RPMI7951 (cell line): ENCODE results near the gene IMMP2L. TPM values are rescaled to one million over a fixed set of nuclear protein-coding genes. Genes with fewer than 3 reads are reported as not detected.
"Not testable (repeated sequence)": the region's sequence is repeated elsewhere in the genome, so short reads cannot be mapped to it uniquely, and the experiment has no call there.

Experiments
- DNase-seq: peaks from one replicate; pipeline ENCODE4 v3.0.0-alpha.2; 2012; ENCODE audit warnings: low read depth
- total RNA-seq: library from RNA; depleted of rRNA; stranded (reverse); fragments of >200 nt; shearing (Covaris generic); gene quantifications from 2 replicates; pipeline ENCODE4 v1.2.3, GENCODE V29; 2014

The IMMP2L gene
- total RNA-seq, 1 experiment from 2014 or later: 10.5 TPM

- DNase-seq: no peak
These were observed 829.1 kb downstream of the IMMP2L start for GRCh38 chr7:110733221-110733620.

DNA sequence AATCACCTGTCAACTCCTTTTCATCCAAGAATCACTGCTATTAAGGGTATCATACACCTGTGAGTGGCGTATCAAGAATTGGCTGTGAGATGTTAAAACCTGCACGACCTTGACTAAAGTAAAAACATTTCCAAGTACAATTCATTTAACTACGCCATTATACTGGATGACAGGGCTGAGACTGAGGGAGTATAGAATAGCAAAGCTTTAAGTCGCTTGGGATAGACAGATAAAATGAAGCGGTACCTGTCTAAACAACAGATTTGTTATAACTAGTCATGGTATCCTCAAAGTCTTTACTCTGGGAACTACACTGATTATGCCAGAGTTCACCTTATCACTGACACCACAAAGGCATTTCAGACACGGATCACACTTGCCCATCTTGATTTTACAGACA is 837.5 kb downstream of the IMMP2L start:
- DNase-seq: no peak

DNA sequence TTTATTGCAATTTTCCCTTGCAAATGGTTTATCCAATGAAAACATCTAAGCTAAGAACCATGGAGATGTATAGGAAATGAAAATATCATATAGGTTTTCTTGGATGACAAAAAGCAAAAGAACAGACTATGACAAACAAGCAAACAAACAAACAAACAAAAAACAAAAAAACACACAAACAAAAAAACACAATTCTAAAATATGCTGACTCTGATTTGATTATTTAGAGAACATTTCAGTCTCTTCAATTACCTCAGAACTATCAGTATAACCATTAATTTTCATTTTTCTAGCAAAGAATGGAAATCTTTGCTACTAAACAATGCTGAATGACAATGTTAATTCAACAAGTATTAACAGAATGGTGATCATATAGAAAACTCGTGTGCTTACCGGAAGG is 840.9 kb downstream of the IMMP2L start:
- DNase-seq: no peak

- no peak for DNase-seq
These were observed 841.7 kb downstream of the IMMP2L start for GRCh38 chr7:110720626-110721025.

DNA sequence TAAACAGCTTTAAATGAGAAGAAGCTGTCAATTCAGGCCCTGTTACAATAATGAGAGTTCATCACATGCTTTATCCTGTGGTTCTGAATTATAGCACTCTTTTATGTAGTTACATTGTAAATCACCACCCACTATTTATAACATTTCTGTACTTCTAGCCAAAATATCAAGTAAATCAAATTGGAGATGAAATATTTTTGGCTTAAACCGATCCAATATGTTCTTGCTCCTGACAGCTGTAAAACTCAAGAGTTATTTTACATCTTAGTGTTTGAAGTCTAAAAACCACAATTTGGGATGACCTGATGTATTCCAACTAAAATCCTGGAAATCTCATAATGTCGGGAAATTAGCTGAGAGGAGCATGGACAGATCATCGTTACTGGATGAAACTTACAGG is 842.6 kb downstream of the IMMP2L start:
- no peak for DNase-seq

GRCh38 chr7:110718503-110719205 is 843.6 kb downstream of the IMMP2L start:
- DNase-seq: no peak

- no peak for DNase-seq
These were observed 858.1 kb downstream of the IMMP2L start for GRCh38 chr7:110704225-110704624.

GRCh38 chr7:110698576-110698975 is 863.7 kb downstream of the IMMP2L start:
- no peak for DNase-seq

- no peak for DNase-seq
These were observed 868.9 kb downstream of the IMMP2L start for GRCh38 chr7:110693344-110693743.

GRCh38 chr7:110688908-110689307 is 873.4 kb downstream of the IMMP2L start:
- no peak for DNase-seq

- no peak for DNase-seq
These were observed 876.4 kb downstream of the IMMP2L start for GRCh38 chr7:110685899-110686298.

GRCh38 chr7:110681941-110682340 is 880.4 kb downstream of the IMMP2L start:
- no peak for DNase-seq

DNA sequence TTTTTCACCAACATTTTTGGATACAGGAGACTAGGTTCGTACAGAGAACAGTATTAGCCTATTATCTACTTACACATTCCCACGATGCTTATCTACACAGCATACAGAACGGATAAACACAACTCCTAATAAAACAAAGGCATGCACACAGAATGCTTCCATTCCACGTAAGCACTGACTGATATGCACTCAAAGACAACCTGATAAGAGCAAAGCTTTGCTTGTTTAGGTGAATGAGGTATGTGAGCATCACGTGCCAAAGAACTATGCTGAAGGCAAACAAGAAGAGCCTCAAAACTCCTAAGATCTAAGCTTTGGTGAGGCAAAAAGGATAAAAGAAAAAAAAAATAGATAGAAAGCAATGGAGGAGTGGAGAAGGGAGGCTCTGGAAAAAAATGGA is 884.9 kb downstream of the IMMP2L start:
- no peak for DNase-seq

- DNase-seq: no peak
These were observed 885.5 kb downstream of the IMMP2L start for GRCh38 chr7:110676785-110677184.

DNA sequence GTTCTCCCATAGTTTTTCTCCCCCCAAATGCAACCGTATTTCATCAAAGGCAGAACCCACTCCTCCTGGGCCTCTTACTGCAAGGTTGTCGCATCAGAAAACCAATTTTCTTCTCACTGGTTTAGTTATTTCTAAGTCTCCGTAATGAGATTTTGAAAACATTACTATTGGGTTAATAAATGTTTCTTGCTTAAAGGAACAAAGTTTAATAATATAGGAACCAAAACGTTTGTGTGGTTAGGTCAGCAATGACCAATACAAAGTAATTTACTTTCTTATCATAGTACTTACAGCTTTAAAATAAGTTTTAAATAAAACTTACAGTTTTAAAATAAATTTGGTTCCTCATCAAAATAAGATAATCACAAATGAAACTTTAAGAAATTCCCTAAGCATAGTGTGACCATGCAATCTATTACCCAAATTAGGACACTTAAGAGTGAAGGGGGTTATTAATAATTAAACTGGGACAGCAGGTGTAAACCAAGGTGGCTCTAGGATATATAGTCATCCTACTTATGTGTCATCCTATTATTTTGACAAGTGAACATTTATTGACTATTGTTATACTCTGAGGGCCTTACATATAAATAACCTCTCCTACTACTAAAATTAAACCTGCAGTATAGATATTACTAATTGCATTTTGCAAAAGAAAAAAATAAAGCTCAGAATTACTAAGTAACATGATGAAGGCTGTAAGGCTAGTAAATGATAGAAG is 886.7 kb downstream of the IMMP2L start:
- no peak for DNase-seq

- no peak for DNase-seq
These were observed 889.1 kb downstream of the IMMP2L start for GRCh38 chr7:110673148-110673547.

- no peak for DNase-seq
These were observed 892.9 kb downstream of the IMMP2L start for GRCh38 chr7:110669410-110669809.

DNA sequence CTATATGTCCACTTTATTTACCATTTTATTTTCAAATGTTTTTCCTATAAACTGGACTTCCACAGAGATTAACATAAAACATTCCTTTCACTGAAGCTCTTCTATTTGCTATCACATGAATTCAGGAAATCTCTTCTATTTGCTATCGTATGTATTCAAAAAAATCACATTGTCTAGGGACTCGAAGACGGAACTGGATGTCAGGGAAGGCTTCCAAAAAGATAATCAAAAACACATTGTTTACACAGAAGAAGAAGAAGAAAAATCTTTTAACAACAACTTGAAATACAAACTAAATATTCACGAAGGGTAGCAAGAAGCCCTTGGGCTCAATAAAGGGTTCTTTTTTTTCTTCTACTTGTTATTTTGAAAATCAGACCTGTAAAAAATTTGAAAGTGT is 897.5 kb downstream of the IMMP2L start:
- DNase-seq: no peak

DNA sequence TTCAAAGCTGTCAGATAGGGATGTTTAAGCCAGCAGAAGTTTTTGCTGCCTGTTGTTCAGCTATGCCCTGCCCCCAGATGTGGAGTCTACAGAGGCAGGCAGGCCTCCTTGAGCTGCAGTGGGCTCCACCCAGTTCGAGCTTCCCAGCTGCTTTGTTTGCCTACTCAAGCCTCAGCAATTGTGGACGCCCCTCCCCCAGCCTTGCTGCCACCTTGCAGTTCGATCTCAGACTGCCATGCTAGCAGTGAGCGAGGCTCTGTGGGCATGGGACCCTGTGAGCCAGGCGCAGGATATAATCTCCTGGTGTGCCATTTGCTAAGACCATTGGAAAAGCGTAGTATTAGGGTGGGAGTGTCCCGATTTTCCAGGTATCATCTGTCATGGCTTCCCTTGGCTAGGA is 901.7 kb downstream of the IMMP2L start:
- not testable (repeated sequence) for DNase-seq

- DNase-seq: no peak
These were observed 912.0 kb downstream of the IMMP2L start for GRCh38 chr7:110650328-110650727.

DNA sequence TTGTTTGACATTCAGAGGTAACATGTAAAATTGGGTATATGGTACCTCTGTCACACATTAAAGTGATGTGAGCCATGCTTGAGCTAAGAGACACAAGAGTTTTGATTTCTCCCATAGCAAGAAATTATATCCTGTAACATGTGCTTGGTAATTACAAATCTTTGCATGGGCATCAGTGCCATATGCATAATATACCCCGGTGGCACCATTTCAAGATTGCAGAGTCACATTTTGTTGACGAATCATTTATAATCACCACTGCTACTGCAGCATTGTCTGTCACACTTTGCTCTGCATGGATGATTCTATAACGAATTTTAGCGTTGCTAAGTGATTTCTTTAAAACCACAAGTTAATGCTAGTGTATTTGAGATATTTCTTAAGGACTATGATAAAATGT is 915.0 kb downstream of the IMMP2L start:
- DNase-seq: no peak

DNA sequence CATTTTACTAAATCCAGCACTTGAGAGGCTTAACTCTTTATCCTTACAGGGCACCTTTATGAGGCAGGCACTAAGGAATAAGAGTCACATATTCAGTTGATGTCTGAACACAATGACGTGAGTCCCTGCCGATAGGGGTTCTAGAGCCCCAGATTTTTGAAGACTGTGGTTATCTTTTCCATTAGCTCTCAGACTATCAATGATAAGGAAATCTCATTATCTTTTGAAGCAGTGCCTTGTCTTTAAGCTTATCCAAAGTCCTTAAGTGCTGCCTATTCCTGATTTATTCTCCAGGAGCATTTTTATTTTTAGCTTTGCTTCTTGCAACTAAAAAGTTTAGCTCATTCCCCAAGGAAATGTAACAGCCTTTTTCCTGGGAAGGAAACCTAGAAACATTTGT is 915.5 kb downstream of the IMMP2L start:
- no peak for DNase-seq

GRCh38 chr7:110645616-110646015 is 916.7 kb downstream of the IMMP2L start:
- no peak for DNase-seq

- no peak for DNase-seq
These were observed 917.2 kb downstream of the IMMP2L start for GRCh38 chr7:110645060-110645459.
